ENCODE data around the gene SERPINB13.
"Not testable (repeated sequence)": the region's sequence is repeated elsewhere in the genome, so short reads cannot be mapped to it uniquely, and the experiment has no call there.

Gene SERPINB13

DNA sequence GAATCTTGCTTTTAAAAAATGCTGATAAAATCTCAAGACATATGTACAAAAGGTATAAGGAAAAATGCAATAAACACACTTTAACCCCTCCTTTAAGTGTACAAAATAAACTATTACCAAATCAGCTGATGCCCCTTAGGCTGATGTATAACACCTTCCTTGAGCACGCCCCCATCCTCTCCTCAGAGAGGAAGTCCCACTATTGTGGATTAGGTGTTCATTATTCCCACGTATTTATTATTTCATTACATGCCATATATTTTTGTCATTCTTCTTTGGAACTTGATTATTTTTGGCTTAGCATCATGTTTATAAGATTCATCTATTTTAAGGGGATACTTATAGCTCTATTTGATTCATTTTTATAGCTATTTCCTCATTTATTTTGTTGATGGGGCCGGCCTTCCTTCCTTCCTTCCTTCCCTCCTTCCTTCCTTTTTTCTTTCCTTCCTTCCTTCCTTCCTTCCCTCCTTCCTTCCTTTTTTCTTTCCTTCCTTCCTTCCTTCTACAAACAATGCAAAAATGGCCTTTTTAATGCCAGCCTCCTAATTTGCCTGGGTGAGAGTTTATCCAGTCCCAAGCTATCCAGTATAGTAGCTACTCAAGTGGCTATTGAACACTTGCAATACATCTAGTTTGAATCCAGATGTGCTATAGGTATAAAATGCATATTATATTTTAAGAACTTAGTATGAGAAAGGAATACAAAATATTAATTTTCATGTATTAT is 4.0 kb downstream of the SERPINB13 start:
- DNase-seq: no peak

DNA sequence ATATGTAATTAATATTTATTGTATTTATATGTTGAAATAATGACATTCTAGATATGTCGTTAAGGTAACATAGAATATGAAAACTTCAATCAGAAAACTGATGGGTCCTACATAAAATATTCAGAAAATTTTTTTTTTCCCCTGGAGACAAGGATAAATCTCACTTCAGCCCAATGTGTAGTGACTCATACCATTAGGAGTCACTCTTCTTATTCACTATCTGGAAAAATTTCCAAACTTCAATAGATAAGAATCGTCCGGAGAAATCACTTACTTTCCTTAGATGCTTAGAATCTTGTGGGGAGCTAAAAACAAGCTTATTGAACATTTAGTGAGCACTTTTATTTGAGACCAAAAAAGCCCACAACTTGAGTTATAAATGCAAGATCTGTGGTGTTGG is 4.6 kb downstream of the SERPINB13 start:
- DNase-seq: no peak

DNA sequence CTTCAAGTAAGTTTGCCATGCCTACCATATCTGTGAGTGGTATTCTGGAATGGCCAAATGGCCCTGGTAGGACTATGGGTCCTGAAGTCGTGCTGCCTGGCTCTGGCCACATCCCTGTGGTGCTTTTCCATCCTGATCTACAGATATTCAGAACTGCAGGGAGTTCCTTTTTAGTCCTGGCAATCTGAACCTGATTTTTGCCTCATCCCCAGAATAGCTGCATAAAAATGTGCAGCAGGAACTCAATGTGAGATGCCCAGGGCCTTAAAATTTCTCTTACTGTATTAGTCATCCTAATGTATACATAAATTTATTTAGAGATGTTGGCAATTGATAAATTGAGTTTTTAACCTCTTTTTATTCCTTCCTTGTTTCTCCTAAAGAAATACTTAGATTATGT is 5.3 kb downstream of the SERPINB13 start:
- DNase-seq: no peak

DNA sequence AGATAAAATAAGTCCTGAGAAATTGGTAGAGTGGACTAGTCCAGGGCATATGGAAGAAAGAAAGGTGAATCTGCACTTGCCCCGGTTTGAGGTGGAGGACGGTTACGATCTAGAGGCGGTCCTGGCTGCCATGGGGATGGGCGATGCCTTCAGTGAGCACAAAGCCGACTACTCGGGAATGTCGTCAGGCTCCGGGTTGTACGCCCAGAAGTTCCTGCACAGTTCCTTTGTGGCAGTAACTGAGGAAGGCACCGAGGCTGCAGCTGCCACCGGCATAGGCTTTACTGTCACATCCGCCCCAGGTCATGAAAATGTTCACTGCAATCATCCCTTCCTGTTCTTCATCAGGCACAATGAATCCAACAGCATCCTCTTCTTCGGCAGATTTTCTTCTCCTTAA is 9.8 kb downstream of the SERPINB13 start:
- no peak for DNase-seq

DNA sequence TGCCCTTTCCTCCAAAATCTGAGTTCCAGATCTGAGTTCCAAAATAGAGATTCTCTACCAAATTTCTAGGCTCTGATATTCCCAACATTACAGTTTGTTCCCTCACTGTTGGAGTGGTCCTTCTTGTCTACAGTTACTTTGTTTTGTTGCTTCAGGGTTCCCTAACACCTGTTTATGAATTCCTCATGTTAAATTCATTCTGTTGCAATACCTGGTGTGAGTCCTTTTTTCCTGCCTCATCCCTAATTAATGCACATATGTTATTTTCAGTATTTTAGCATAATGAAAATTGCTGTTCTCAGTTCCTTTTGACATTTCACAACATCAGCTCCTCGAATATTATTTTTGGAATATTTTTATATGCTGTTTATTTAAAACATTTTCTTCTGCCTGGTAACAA is 16.2 kb downstream of the SERPINB13 start:
- no peak for DNase-seq

DNA sequence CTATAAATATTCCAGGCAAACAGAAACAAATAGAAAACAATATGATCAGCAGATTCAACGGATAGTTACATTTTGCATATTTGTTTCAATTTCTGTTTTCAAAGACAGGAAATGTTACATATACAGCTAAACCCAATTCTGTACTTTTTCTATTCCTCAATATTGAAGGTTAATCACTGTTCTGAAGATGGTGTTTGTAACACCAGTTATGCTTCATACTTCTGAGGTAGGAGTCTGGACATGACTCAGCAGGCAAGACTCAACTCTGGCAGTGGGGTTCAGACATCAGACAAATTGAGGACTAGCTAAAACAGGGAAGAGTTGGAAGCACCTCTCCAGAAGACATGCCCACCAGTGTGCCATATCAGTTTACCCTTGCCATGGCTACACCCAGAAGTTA is 16.6 kb downstream of the SERPINB13 start:
- DNase-seq: no peak

DNA sequence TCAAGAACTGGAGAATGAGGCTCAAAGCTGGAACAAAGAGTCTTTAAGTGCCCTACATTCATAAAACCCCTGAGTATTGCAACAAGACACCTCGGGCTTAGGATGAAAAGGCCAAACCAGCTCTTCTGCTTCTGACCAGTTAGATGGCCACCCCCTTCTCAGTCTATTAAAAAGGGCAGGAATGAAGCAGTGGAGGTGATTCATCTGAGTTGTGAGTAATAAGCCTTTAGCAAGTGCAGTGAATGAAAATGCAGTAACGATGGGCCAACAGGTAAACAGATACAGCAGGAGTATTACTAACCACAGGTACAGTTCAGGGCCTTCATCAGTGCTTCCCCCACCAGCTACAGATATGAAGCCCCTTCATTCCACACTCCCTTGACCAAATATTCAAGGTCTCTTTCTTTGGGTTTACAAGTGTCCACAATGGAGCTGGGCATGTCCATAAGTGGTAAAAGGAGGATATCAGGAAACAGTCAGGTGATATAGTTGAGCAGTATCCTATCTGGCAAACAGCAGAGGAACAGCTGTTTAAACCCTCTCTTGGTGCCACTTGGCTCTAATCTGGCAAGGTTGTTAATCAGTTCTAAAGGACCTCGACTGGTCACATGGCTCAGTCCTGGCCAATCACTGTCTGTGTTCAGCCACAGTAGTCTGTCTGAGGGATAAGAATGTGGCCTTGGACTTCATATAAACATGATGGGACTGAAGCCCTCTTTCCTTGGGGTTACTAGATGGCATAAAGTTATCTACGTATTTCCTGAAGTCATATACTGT is 17.8 kb downstream of the SERPINB13 start:
- no peak for DNase-seq

DNA sequence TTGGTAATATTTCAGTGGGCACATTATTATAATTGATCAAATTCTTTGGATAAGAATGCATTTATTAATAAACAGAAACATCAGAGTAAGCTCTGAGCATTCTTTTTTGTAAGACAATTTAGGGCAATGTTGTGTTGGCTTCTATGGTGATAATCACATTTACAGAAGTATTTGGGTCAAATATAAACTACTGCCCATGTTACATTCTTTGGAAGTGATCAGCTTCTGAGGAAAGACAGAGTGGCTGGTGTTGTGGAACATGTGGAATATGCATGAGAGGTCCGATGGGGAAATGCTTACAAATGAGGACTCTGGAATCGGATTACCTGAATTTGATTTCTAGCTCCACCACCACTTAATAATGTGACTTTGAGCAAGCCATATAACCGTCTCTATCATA is 19.4 kb downstream of the SERPINB13 start:
- DNase-seq: no peak

DNA sequence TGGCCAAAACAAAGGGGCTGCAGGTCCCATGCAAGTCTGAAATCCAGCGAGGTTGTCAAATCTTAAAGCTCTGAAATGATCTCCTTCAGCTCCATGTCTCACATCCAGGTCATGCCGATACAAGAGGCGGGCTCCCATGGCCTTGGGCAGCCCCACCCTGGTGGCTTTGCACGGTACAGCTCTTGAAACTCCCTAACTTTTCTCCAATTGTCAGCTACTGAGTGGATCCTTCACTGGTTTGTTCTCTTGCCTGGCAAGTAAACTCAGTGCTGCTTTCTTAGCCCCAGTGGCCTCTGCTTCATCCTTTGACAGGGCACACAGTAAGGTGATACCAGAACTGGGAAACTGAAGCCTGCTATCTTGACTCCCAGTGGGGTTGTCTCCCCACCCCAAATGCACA is 26.3 kb downstream of the SERPINB13 start:
- no peak for DNase-seq

DNA sequence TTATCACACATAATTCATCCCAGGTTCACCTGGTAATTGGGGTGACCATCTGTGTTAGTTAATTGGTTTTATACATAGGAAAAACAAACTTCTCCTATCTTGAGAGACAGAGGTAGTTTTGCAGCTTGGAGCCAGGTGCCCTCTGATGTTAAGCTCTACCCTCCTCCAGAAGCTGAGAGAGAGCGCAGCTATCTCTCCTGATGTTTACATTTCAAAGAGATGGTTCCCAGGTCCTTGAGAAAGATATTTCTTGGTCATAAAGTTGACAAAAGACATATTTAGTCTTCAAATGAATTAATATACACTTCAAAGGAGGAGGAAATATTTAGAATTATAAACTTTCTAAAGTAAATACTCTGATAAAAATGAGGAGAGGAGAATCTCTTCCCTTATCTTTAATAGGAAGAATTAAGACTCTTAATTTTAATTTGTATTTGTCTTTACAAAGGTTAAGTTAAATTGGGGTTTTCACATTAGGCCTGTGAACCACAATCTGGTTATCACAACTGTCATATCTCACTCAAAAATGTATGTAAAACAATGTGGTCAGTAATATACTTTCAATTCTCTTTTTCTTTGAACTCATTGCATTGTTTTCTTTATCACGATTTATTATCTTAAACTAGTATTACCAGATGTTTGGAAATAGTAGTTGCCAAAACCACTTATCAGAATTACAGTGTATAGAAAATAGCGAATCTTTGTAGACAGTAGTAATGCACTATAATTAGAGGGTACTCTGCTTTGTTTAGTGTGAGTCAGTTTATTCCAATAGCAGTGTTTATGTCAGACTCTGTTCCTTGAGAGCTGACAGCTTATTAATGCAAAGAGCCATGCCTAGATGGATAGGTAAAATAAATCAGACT is 30.1 kb downstream of the SERPINB13 start:
- peak; percentile 98 for DNase-seq

DNA sequence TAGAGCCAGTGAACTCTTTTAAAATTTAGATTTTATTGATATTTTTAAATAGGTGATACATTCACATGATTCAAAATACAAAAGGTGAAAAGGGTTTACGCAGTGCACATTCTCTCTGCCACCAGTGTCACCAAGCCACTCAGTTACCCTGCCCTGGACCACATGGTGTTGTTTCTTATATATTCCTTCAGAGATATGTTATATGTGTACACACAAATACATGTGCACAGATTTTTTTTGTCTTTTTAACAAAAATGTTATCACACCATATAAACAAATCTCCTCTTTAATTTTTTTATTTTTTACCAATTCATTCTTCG is 30.7 kb downstream of the SERPINB13 start:
- DNase-seq: no peak

DNA sequence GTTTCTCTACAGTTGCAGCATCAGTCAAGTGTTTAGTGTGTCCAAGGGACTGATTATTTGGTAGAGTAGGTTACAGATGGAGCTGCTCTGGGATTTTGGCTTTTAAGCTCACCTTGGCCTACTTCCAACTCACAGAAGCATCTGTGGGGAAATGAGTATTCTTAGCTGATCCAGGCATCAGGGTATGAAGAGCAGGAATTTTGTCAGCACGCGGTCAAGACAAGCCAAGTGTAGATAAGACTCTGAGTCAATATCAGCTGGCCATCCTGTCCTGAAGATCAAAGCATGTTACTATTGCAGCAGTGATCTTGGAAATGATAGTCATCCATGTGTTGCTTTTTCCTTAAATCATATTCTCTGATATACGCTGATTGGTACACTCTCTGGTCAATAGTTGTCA is 32.5 kb downstream of the SERPINB13 start:
- no peak for DNase-seq

DNA sequence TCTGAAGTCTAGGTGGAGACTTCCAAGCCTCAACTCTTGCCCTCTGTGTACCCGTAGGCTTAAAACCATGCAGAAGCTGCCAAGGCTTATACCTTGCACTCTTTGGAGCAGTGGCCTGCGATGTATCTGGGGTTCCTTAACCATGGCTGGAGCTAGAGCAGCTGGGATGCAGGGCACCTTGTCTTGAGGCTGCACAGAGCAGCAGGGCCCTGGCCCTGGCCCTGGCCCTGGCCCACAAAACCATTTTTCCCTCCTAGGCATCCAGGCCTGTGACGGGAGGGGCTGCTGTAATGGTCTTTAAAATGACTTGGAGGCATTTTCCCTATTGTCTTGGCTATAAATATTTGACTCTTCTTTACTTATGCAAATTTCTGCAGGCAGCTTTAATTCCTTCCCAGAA is 37.7 kb downstream of the SERPINB13 start:
- DNase-seq: no peak

DNA sequence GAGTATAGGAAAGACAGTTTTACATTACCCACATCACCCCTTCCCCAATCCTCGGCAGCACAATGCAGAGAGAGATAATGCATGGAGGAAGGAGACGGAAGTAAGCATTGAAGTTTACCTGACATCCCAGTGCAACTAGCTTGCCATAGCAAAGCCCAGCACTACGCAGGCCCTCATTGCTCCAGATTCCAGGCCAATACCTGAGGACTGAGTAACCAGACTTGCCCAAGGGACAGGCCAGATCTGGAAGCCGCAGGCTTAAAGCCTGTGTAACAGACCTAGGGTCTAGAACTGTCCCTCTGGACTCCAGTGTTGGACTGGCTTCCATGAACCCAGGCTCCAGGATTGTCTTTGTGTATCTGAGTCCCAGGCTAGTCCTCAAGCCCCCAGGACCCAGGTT is 39.3 kb downstream of the SERPINB13 start:
- no peak for DNase-seq

DNA sequence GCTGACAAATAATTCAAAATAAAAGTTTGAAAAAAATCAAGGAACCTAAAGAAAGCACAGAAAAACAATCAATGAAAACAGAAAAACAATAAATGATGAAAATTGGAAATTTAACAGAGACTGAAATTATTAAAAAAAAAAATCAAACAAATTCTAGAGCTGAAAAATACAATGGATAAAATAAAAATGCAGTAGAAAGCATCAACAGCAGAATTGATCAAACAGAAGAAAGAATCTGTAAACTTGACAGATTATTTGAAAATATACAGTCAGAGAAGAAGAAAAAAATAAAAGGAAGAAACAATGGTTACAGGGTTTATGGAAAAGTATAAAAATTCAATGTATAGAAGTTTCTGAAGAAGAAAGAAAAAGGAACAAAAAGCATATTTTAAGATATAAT is 40.7 kb downstream of the SERPINB13 start:
- DNase-seq: no peak

DNA sequence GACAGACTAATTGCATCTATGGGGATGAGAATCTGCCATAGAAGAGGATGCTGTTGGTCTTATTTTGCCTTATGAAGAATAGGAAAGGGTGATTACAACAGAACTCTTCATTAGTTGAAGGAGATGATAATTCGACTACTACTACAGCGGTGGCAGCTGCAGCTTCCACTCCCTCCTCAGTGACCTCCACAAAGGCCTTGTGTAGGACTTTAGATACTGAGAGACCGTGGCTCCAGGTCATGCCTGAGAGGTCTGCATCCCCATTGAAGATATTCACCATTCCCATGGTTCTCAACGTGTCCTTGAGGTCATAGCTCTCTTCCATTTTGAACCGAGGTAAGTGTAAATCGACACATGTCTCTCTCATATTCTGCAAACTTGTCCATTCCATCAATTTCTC is 50.6 kb downstream of the SERPINB13 start:
- no peak for DNase-seq

DNA sequence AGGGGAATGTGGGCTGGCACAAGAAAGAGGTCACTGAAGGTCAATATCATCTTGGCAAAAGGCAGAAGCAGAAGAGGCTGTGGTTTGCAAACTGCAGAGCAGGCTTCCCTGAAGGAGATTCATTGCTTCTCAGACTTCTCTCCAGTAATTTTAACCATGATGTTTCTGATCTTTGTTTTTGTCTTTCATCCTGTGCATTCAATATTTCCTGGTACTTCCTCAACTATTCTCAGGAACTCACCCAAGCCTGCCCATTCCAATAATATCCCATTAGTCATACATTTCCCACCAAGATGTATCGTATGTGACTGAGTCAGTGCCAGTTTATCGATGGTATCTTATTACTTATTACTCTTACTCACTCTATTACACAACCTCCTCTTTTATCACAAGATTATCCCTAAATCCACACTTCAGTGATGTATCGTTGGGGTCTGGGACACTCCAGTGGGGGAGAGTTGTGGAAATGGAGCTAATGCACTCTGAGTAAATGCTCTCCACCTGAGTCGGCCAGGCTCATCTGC is 54.1 kb downstream of the SERPINB13 start:
- DNase-seq: not testable (repeated sequence)

DNA sequence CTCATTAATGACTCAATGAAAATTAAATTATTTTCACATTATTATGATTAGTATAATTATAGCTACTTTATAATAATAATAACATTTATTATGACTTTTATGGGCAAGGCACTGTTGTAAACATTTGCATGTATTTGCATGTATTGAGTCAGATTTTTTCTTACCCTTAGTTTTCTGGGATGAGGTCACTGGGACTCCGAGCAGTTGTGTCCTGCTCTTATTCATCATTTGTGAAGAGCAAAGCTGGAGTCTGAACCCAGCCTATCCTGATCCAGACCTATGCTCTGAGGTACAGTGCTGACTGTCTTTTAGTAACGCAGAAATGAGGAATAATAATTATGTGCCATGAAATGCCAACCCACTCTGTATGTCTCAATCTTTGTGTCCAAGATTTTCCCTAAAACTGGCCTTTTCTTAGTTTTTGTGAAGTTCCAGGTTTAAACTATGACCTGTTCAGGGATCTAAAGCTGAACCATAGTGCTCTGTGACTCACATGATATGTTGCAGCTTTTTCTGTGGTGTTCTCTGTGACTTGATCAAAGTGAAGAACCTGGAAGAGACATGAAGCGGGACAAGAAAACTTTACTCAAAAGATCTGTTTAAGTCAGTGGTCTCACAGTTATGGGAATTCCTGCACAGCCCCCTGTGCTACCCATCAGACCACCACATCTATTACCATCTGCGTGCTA is 55.7 kb downstream of the SERPINB13 start:
- DNase-seq: not testable (repeated sequence)

DNA sequence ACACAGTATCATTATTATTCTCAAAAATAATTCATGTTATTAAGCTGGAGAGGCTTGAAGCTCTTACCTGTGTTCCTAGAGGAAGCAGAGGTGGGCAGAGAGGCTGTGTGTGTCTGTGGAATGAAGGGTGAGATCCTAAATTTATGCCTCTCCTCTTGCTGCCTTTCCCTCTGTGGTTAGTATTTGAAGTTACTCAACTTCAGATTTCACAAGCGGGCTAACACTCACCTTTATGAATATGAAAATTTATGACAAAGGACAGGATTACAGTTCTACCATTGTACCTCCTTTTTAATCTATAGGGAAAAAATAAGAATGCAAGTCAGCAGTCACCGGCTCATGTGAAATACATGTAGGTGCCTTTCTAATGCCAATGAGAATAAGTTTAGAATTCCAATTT is 57.0 kb downstream of the SERPINB13 start, which contains the start of gene SERPINB4:
Gene SERPINB4, minus strand, starts transcription at position 115 of the 400 bp plus-strand sequence. CDS start 679 bp downstream, outside the sequence.
- not testable (repeated sequence) for DNase-seq

DNA sequence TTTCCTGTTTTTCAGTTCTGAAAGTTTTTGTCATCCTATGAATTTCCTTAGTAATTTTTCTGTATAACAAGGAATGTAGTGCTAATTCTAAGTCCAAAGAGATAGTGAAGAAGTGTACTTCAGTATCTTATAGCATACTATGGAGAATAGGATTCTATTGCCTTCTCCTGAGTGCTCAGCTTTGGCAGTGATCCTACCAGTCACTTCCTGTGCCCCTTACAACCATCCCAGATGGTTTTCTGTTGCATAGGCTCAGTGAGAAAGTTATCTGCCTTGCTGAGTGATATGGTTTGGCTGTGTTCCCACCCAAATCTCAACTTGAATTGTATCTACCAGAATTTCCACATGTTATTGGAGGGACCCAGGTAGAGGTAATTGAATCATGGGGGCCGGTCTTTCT is 57.6 kb downstream of the SERPINB13 start:
- not testable (repeated sequence) for DNase-seq

DNA sequence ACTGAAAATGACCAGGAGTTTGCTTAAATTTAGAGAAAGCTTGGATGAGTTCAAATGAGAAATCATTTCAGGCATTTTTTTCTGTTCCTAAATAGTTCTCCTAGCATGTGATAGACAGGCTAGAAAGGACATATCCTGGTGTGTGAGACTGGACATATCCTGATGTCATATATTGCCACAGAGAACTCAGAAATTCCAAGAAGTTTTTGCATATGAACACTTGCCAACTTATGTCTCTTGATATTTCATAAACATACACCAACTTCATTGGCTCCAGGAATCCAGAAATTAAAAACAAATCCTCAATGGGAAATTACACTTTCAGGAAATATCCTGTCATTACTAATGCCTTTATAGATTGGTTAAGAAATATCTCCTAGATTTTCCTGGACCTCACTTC is 59.8 kb downstream of the SERPINB13 start:
- no peak for DNase-seq

DNA sequence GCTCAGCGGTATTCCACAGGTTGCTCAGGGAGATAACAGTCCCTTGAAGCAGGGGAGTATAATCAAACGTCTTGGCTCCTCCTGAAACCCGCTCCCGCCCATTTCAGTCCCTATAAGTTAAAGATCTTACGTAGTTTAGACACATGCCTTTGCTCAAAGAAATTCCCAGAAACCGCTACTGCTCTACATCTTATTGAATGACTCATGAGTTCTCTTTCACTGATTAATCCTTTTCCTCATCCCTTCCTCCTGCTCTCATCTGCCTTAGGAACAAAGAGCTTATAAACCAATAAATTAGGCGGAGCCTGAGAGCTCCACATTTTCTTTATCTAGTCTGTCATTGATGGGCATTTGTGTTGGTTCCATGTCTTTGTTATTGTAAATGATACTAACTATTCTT is 61.1 kb downstream of the SERPINB13 start:
- no peak for DNase-seq
